GM12878 (cell line): ENCODE results near the gene LPA. TPM values are rescaled to one million over a fixed set of nuclear protein-coding genes. Genes with fewer than 3 reads are reported as not detected.

Source experiments
- ATAC-seq: fragments of 200-7000 bp; cut with Tn5 transposase; 3 replicates; pipeline ENCODE4 v1.9.1; 2020; ENCODE audit warnings: mild to moderate bottlenecking, moderate library complexity
- BruUV-seq: library from RNA; stranded (reverse); fragments of 400-500 nt; replicated peaks from 2 replicates; lab custom pipeline; 2021; lab: Mats Ljungman, UMichigan
- CTCF ChIA-PET: fragments of 300-600 bp; sonication (Branson Sonifier 250); formaldehyde crosslinking; extraction: SDS; loops from one replicate; lab custom pipeline; 2021; ENCODE audit warnings: inconsistent platforms; lab: Yijun Ruan, JAX
- POLR2A ChIA-PET: fragments of 350-600 bp; formaldehyde crosslinking; extraction: SDS; loops from one replicate; lab custom pipeline; 2021; ENCODE audit warnings: inconsistent platforms; lab: Charles Lee
- RAD21 ChIA-PET: fragments of 300-600 bp; sonication (Branson Sonifier 250); formaldehyde crosslinking; loops from one replicate; lab custom pipeline; 2023; ENCODE audit warnings: antibody characterized with exemption; ENCODE audit not compliant: unreplicated experiment; lab: Charles Lee
- SMC1A ChIA-PET: fragments of 300-600 bp; sonication (Branson Sonifier 250); formaldehyde crosslinking; loops from one replicate; lab custom pipeline; 2023; ENCODE audit not compliant: unreplicated experiment, uncharacterized antibody; lab: Charles Lee
- DNase-seq: peaks from one replicate; pipeline ENCODE4 v3.0.0-alpha.2; 2011; ENCODE audit warnings: low read depth, low spot score
- FAIRE-seq: peaks from 3 replicates; lab custom pipeline; 2011; peaks lifted over from hg19 to GRCh38; lab: Jason Lieb, UNC
- H2AFZ ChIP-seq: 2 replicates; pipeline ENCODE4 v1.6.0; 2011; ENCODE audit warnings: low read depth, low read length, control low read depth; ENCODE audit not compliant: control insufficient read depth
- H3K27ac ChIP-seq: 2 replicates; pipeline ENCODE4 v1.5.1; 2011; ENCODE audit warnings: control low read depth; ENCODE audit not compliant: control insufficient read depth, insufficient read depth
- H3K27me3 ChIP-seq, 2 experiments: replicated peaks in 1 of 2; 2 replicates each; pipeline versions ENCODE4 v1.6.0 to v1.6.1; 2011; ENCODE audit warnings: low read length in 1 of 2; ENCODE audit not compliant: control insufficient read depth in 2 of 2, insufficient read depth in 2 of 2
- H3K36me3 ChIP-seq, 2 experiments: 2 replicates each; pipeline ENCODE4 v1.5.1; 2011; ENCODE audit warnings: low read length in 1 of 2; ENCODE audit not compliant: control insufficient read depth in 2 of 2, insufficient read depth in 2 of 2
- H3K4me1 ChIP-seq: 2 replicates; pipeline ENCODE4 v1.6.1; 2011; ENCODE audit warnings: mild to moderate bottlenecking, low read length, moderate library complexity, mixed read lengths; ENCODE audit not compliant: control insufficient read depth, insufficient read depth
- H3K4me2 ChIP-seq: 2 replicates; pipeline ENCODE4 v1.6.0; 2011; ENCODE audit warnings: control low read depth; ENCODE audit not compliant: control insufficient read depth, insufficient read depth
- H3K4me3 ChIP-seq: fragments of 200-600 bp; sonication (generic); 2 replicates; pipeline ENCODE4 v1.5.1; 2016
- H3K79me2 ChIP-seq: 2 replicates; pipeline ENCODE4 v1.6.0; 2011; ENCODE audit warnings: low read length; ENCODE audit not compliant: control insufficient read depth, insufficient read depth
- H3K9ac ChIP-seq: 2 replicates; pipeline ENCODE4 v1.8.0; 2011; ENCODE audit warnings: low read length, control low read depth, mixed read lengths; ENCODE audit not compliant: control insufficient read depth, insufficient read depth
- H3K9me3 ChIP-seq: replicated peaks from 3 replicates; pipeline ENCODE4 v1.5.1; 2011; ENCODE audit warnings: mild to moderate bottlenecking, low read length; ENCODE audit not compliant: control insufficient read depth, insufficient read depth
- H4K20me1 ChIP-seq: 2 replicates; pipeline ENCODE4 v1.6.0; 2011; ENCODE audit not compliant: control insufficient read depth, insufficient read depth
- FOXM1 ChIP-seq: IDR thresholded peaks from 2 replicates; pipeline ENCODE4 v1.6.1; 2012; ENCODE audit warnings: low read depth, mild to moderate bottlenecking, inconsistent platforms, low read length, moderate library complexity
- IRF5 ChIP-seq: fragments of 450-650 bp; IDR thresholded peaks from 2 replicates; pipeline ENCODE4 v1.6.1; 2017; ENCODE audit warnings: borderline replicate concordance
- KDM1A ChIP-seq: fragments of 200-600 bp; sonication (generic); IDR thresholded peaks from 2 replicates; pipeline ENCODE4 v1.6.1; 2016; ENCODE audit warnings: borderline replicate concordance
- POLR2AphosphoS5 ChIP-seq: IDR thresholded peaks from 2 replicates; pipeline ENCODE4 v1.6.1; 2011; ENCODE audit warnings: mild to moderate bottlenecking, low read length, inconsistent platforms
- RAD21 ChIP-seq: IDR thresholded peaks from 2 replicates; pipeline ENCODE4 v1.6.1; 2011; ENCODE audit warnings: mild to moderate bottlenecking, low read depth, low read length, moderate library complexity; ENCODE audit not compliant: insufficient read depth
- RBBP5 ChIP-seq: fragments of 200-600 bp; sonication (generic); conservative IDR thresholded peaks from 2 replicates; pipeline ENCODE4 v1.6.1; 2016
- RFX5 ChIP-seq: IDR thresholded peaks from 2 replicates; pipeline ENCODE4 v1.6.1; 2011; ENCODE audit warnings: low read depth, low read length, improper control_type of control experiment
- SKIL ChIP-seq: fragments of 450-650 bp; IDR thresholded peaks from 2 replicates; pipeline ENCODE4 v1.6.1; 2017; ENCODE audit warnings: mild to moderate bottlenecking, low read depth, inconsistent platforms; ENCODE audit not compliant: poor library complexity, severe bottlenecking
- SUZ12 ChIP-seq: fragments of 200-600 bp; sonication (generic); IDR thresholded peaks from one replicate; pipeline ENCODE4 v1.6.1; 2018; ENCODE audit warnings: antibody characterized with exemption, mild to moderate bottlenecking; ENCODE audit not compliant: unreplicated experiment
- USF1 ChIP-seq: IDR thresholded peaks from 2 replicates; pipeline ENCODE4 v1.6.1; 2011; ENCODE audit warnings: borderline replicate concordance, low read depth, mild to moderate bottlenecking, moderate library complexity, mixed read lengths, low read length; ENCODE audit not compliant: insufficient read depth; ENCODE audit errors: extremely low read length
- ZNF622 ChIP-seq: fragments of 450-650 bp; IDR thresholded peaks from 2 replicates; pipeline ENCODE4 v1.6.1; 2017; ENCODE audit warnings: mild to moderate bottlenecking, inconsistent platforms
- WGBS: methylation state at CpG from one replicate; pipeline ENCODE4 v1.1.6; 2016; ENCODE audit warnings: low lambda C conversion rate; ENCODE audit not compliant: insufficient replicate concordance, insufficient coverage; ENCODE audit errors: missing lambda C conversion rate; 5-methylcytosine and 5-hydroxymethylcytosine counted together
- in situ Hi-C: fragments of 300-500 bp; cut with MboI; formaldehyde crosslinking; loops from 9 replicates; pipeline ENCODE4 v1.14.3; 2018; ENCODE audit warnings: mixed read lengths
- intact Hi-C: fragments of 100-400 bp; cut with micrococcal nuclease; formaldehyde crosslinking; loops from one replicate; pipeline ENCODE4 v1.14.2; 2022; ENCODE audit not compliant: unreplicated experiment
- polyA plus RNA-seq, 11 experiments: library from polyadenylated mRNA; depleted of rRNA in 4 of 11; unstranded in 6 of 11; stranded (reverse) in 5 of 11; fragments of >200 nt; fragmentation: Nextera tagmentation in 4 of 11; fragmentation: Illumina TruSeq in 1 of 11; extraction: Ambion mirVana in 4 of 11; extraction: Trizol in 1 of 11; gene quantifications; 1 replicate in 1 of 11; 2 replicates in 10 of 11; pipeline versions ENCODE4 v1.2.1 to v1.2.3, GENCODE V29; 2011 to 2016; ENCODE audit warnings: inconsistent platforms in 2 of 11, missing spikeins in 2 of 11, low read depth in 1 of 11
- total RNA-seq, 4 experiments: library from RNA; depleted of rRNA in 3 of 4; stranded (reverse); fragments of >200 nt in 3 of 4; fragmentation: Illumina TruSeq in 1 of 4; extraction: Trizol in 1 of 4; gene quantifications; 2 replicates each; pipeline versions ENCODE4 v1.2.1 to v1.2.3, GENCODE V29; 2013 to 2021

The LPA gene
- total and polyA plus RNA-seq, 10 of the 15 experiments (the other 5 are each of a cell fraction or from before 2014, with no cell fraction given): 0.03 to 2.8 (median 0.57) TPM

GRCh38 chr6:160634706-160635105, 29.4 kb downstream of the LPA start:
- RAD21 ChIA-PET: no interaction called here
- DNase-seq (peak; percentile 0), FAIRE-seq (no peak), ATAC-seq (no peak)
- H3K9ac ChIP-seq: no peak overlapping the region
- SMC1A ChIA-PET: no interaction called here
- H3K79me2 ChIP-seq: no peaks in the 10 kb centered on the region
- POLR2A ChIA-PET: no interaction called here
- WGBS: 57% methylated on average over 10 of the region's 10 CpGs
- CTCF ChIA-PET: no interaction called here
- no peaks in the 10 kb centered on the region for H3K27me3 ChIP-seq
- no peaks in the 10 kb centered on the region for H4K20me1 ChIP-seq
- no peaks in the 10 kb centered on the region for H3K4me1 ChIP-seq
- intact Hi-C loops: no loop called here
- no peak overlapping the region for H3K4me3 ChIP-seq
- no peaks in the 10 kb centered on the region for H3K36me3 ChIP-seq
- BruUV-seq: no TSS peak
- TF ChIP-seq KDM1A (no peak), RAD21 (no peak), ZNF622 (no peak), RBBP5 (no peak)
- H3K9me3 ChIP-seq: no peaks in the 10 kb centered on the region
- no peak overlapping the region for H3K27ac ChIP-seq
- H3K4me2 ChIP-seq: no peak overlapping the region
- no peak overlapping the region for H2AFZ ChIP-seq
- in situ Hi-C loops: no loop called here

- TF ChIP-seq USF1: no peak
- no peak for TF ChIP-seq POLR2AphosphoS5
- no peak for TF ChIP-seq RBBP5
- no peak for TF ChIP-seq FOXM1
- TF ChIP-seq RFX5: no peak
- no peak for TF ChIP-seq IRF5
- TF ChIP-seq SUZ12: no peak
- no peak for TF ChIP-seq SKIL
- 0% methylated on average over 1 of the region's 1 CpG for WGBS
- CTCF ChIA-PET: interaction anchor here (1.2 kb wide), 1 partner anchor 7 kb away, joined by 3 read pairs; no protein-coding TSS in a partner anchor
- RAD21 ChIA-PET: no interaction called here
- SMC1A ChIA-PET: no interaction called here
- FAIRE-seq (no peak), DNase-seq (no peak), ATAC-seq (no peak)
- BruUV-seq: no TSS peak
- intact Hi-C loops (no loop called here), in situ Hi-C loops (no loop called here)
- Histone ChIP-seq H3K27ac (no peak overlapping the region), H3K36me3 (no peaks in the 10 kb centered on the region), H3K4me1 (no peaks in the 10 kb centered on the region), H4K20me1 (no peaks in the 10 kb centered on the region), H3K9ac (no peak overlapping the region), H3K27me3 (no peaks in the 10 kb centered on the region), H3K4me2 (no peak overlapping the region), H3K9me3 (no peaks in the 10 kb centered on the region), H3K4me3 (no peak overlapping the region), H2AFZ (no peak overlapping the region), H3K79me2 (no peaks in the 10 kb centered on the region)
- POLR2A ChIA-PET: no interaction called here
Measured at GRCh38 chr6:160595838-160596832, 67.9 kb downstream of the LPA start.
